A549 (cell line): ENCODE results near the gene SLC30A3. TPM values are rescaled to one million over a fixed set of nuclear protein-coding genes. Genes with fewer than 3 reads are reported as not detected.

Experiments used
- ATAC-seq, 2 experiments: fragments of 200-7000 bp in 1 of 2; fragments of >200 bp in 1 of 2; cut with Nextera tagmentation in 1 of 2; cut with Tn5 transposase in 1 of 2; 3 replicates each; pipeline versions ENCODE4 v1.8.0 to v1.9.1; 2018 to 2020; ENCODE audit warnings: mild to moderate bottlenecking in 1 of 2, moderate library complexity in 1 of 2
- CTCF ChIA-PET: fragments of 300-600 bp; sonication (Branson Sonifier 250); formaldehyde crosslinking; extraction: SDS; loops from one replicate; lab custom pipeline; 2021; ENCODE audit warnings: antibody characterized with exemption, inconsistent platforms; lab: Yijun Ruan, JAX
- POLR2A ChIA-PET: fragments of 350-600 bp; formaldehyde crosslinking; extraction: SDS; loops from one replicate; lab custom pipeline; 2021; ENCODE audit warnings: antibody characterized with exemption, inconsistent platforms; lab: Yijun Ruan, JAX
- DNase-seq, 2 experiments: peaks; one replicate each; pipeline versions ENCODE4 v3.0.0 to v3.0.0-alpha.2; 2011 to 2016; ENCODE audit warnings: low read depth in 1 of 2, low spot score in 1 of 2
- FAIRE-seq: peaks from 2 replicates; lab custom pipeline; 2011; peaks lifted over from hg19 to GRCh38; lab: Jason Lieb, UNC
- H3K27ac ChIP-seq, 2 experiments: fragments of >200 bp; sonication (Bioruptor Twin); formaldehyde crosslinking; 3 replicates each; pipeline ENCODE4 v1.5.1; 2016 to 2017
- H3K4me1 ChIP-seq: fragments of >200 bp; sonication (Bioruptor Twin); formaldehyde crosslinking; 3 replicates; pipeline ENCODE4 v1.6.1; 2016
- H3K4me2 ChIP-seq: fragments of >200 bp; sonication (Bioruptor Twin); formaldehyde crosslinking; 3 replicates; pipeline ENCODE4 v1.6.1; 2016
- H3K4me3 ChIP-seq: fragments of >200 bp; sonication (Bioruptor Twin); formaldehyde crosslinking; 3 replicates; pipeline ENCODE4 v1.5.1; 2016
- H3K9me3 ChIP-seq: fragments of >200 bp; sonication (Bioruptor Twin); formaldehyde crosslinking; 3 replicates; pipeline ENCODE4 v1.6.1; 2016
- CEBPB ChIP-seq, 2 experiments: fragments of >200 bp in 1 of 2; sonication (Bioruptor Twin) in 1 of 2; formaldehyde crosslinking in 1 of 2; IDR thresholded peaks; 2 replicates each; pipeline ENCODE4 v1.6.1; 2012 to 2016
- CHD2 ChIP-seq: fragments of 150-350 bp; IDR thresholded peaks from 2 replicates; pipeline ENCODE4 v1.6.1; 2014; ENCODE audit warnings: low read length; ENCODE audit not compliant: partially characterized antibody
- CHD4 ChIP-seq: fragments of 200-600 bp; sonication (generic); IDR thresholded peaks from 2 replicates; pipeline ENCODE4 v1.6.1; 2016; ENCODE audit warnings: antibody characterized with exemption, mild to moderate bottlenecking, borderline replicate concordance
- EHMT2 ChIP-seq: fragments of 200-600 bp; sonication (generic); IDR thresholded peaks from 2 replicates; pipeline ENCODE4 v1.6.1; 2016; ENCODE audit warnings: antibody characterized with exemption, low read depth, mild to moderate bottlenecking, moderate library complexity
- ESRRA ChIP-seq: fragments of 150-350 bp; IDR thresholded peaks from 2 replicates; pipeline ENCODE4 v1.6.1; 2014; ENCODE audit warnings: mild to moderate bottlenecking, low read length, borderline replicate concordance
- FOSB ChIP-seq: fragments of 250-450 bp; sonication (Bioruptor Pico); IDR thresholded peaks from 2 replicates; pipeline ENCODE4 v1.5.0; 2020; ENCODE audit warnings: mild to moderate bottlenecking, moderate library complexity
- FOXS1 ChIP-seq: fragments of 250-450 bp; sonication (Bioruptor Pico); IDR thresholded peaks from 2 replicates; pipeline ENCODE4 v1.5.0; 2020; ENCODE audit warnings: mild to moderate bottlenecking, moderate library complexity
- GATA3 ChIP-seq: IDR thresholded peaks from 2 replicates; pipeline ENCODE4 v1.6.1; 2012; ENCODE audit warnings: borderline replicate concordance
- HDAC2 ChIP-seq: fragments of 200-600 bp; sonication (generic); IDR thresholded peaks from 2 replicates; pipeline ENCODE4 v1.6.1; 2016
- HOXB5 ChIP-seq: fragments of 250-450 bp; sonication (Bioruptor Pico); IDR thresholded peaks from 2 replicates; pipeline ENCODE4 v1.5.0; 2020; ENCODE audit warnings: mild to moderate bottlenecking, moderate library complexity
- JUNB ChIP-seq: fragments of >200 bp; sonication (Bioruptor Twin); formaldehyde crosslinking; IDR thresholded peaks from 2 replicates; pipeline ENCODE4 v1.6.1; 2016
- KDM1A ChIP-seq: fragments of 200-600 bp; sonication (generic); IDR thresholded peaks from 2 replicates; pipeline ENCODE4 v1.6.1; 2016; ENCODE audit warnings: low read depth, mild to moderate bottlenecking
- MAZ ChIP-seq: fragments of 150-350 bp; IDR thresholded peaks from 2 replicates; pipeline ENCODE4 v1.6.1; 2014; ENCODE audit warnings: antibody characterized with exemption, low read depth, low read length, borderline replicate concordance
- MYC ChIP-seq: IDR thresholded peaks from 2 replicates; pipeline ENCODE4 v1.6.1; 2012; ENCODE audit warnings: mild to moderate bottlenecking, inconsistent platforms, low read length, improper control_type of control experiment, borderline replicate concordance
- NPAS2 ChIP-seq: fragments of 250-450 bp; sonication (Bioruptor Pico); IDR thresholded peaks from 2 replicates; pipeline ENCODE4 v1.8.0; 2022; ENCODE audit warnings: mild to moderate bottlenecking, moderate library complexity, borderline replicate concordance
- NR3C1 ChIP-seq: fragments of >200 bp; sonication (Bioruptor Twin); formaldehyde crosslinking; IDR thresholded peaks from 3 replicates; pipeline ENCODE4 v1.6.1; 2017
- RCOR1 ChIP-seq: fragments of 150-350 bp; IDR thresholded peaks from 2 replicates; pipeline ENCODE4 v1.6.1; 2014; ENCODE audit warnings: antibody characterized with exemption, low read length, low read depth
- RNF2 ChIP-seq: fragments of 200-600 bp; sonication (generic); IDR thresholded peaks from 2 replicates; pipeline ENCODE4 v1.6.1; 2016; ENCODE audit warnings: low read depth, mild to moderate bottlenecking, antibody characterized with exemption, moderate library complexity, borderline replicate concordance
- WGBS: methylation state at CpG from one replicate; pipeline ENCODE4 v1.1.6; 2017; ENCODE audit errors: missing lambda C conversion rate; 5-methylcytosine and 5-hydroxymethylcytosine counted together
- polyA plus RNA-seq, 4 experiments: library from polyadenylated mRNA; depleted of rRNA in 3 of 4; stranded (reverse); fragments of >200 nt; fragmentation: RNase III in 1 of 4; extraction: RNeasy Plus Mini Kit Qiagen cat#74134 plus additional on column Dnase treatment in 1 of 4; gene quantifications; 2 replicates in 3 of 4; 3 replicates in 1 of 4; pipeline ENCODE4 v1.2.3, GENCODE V29; 2011 to 2017
- TF ChIP-seq, protein P1 (sequence below): fragments of 200-600 bp; sonication (generic); IDR thresholded peaks from 2 replicates; pipeline ENCODE4 v1.6.1; 2016; ENCODE audit warnings: antibody characterized with exemption, mild to moderate bottlenecking, moderate library complexity
- TF ChIP-seq, protein P2 (sequence below): fragments of 450-650 bp; IDR thresholded peaks from 2 replicates; pipeline ENCODE4 v1.6.1; 2014; ENCODE audit warnings: antibody characterized with exemption
- TF ChIP-seq, protein P3 (sequence below): fragments of >200 bp; sonication (Bioruptor Twin); formaldehyde crosslinking; IDR thresholded peaks from 3 replicates; pipeline ENCODE4 v1.5.1; 2016
- TF ChIP-seq, protein P4 (sequence below): fragments of >200 bp; sonication (Bioruptor Twin); formaldehyde crosslinking; IDR thresholded peaks from 3 replicates; pipeline ENCODE4 v1.6.1; 2016

Gene SLC30A3
- polyA plus RNA-seq, 2 of the 4 experiments (the other 2 are of a cell fraction): 0.90 to 1.9 TPM

DNA sequence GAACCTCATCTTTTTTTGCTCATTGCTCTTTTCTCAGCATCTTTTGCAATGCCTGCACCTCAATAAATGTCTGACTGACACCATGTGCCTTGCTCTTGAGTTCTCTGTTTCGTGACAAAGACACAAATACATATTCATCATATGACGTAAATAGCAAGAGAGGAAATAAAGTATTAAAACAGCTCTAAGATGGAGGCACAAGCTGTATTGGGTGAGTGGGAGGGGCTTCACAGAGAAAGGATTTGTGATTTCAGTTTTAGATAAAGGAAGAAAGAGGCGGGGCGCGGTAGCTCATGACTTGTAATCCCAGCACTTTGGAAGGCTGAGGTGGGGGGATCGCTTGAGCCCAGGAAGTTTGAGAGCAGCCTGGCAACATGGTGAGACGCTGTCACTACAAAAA is 42.8 kb downstream of the SLC30A3 start:
- no peak overlapping the region for H3K27ac ChIP-seq
- DNase-seq: no peak
- ATAC-seq: no peak
- no peak overlapping the region for H3K4me3 ChIP-seq
- H3K9me3 ChIP-seq: no peaks in the 10 kb centered on the region
- CTCF ChIA-PET: interaction anchor here (0.9 to 3.2 kb wide), 4 partner anchors 29 to 121 kb away, joined by 3 to 12 read pairs (median 4); no protein-coding TSS in a partner anchor
- no peak overlapping the region for H3K4me2 ChIP-seq
- H3K4me1 ChIP-seq: peaks cover 17% of the 10 kb centered on the region
- FAIRE-seq: no peak
- POLR2A ChIA-PET: no interaction called here
- TF ChIP-seq GATA3 (no peak), FOSB (CRISPR knock-in tag) (no peak), MAZ (no peak), RCOR1 (no peak), RNF2 (no peak), MYC (no peak), FOXS1 (no peak), EHMT2 (no peak), CEBPB (IDR thresholded peaks at IDR 0.05) (no peak), CHD4 (no peak), HDAC2 (no peak), JUNB (no peak), HOXB5 (CRISPR knock-in tag) (no peak), ESRRA (no peak), NPAS2 (no peak)
- TF ChIP-seq, protein P1, sequence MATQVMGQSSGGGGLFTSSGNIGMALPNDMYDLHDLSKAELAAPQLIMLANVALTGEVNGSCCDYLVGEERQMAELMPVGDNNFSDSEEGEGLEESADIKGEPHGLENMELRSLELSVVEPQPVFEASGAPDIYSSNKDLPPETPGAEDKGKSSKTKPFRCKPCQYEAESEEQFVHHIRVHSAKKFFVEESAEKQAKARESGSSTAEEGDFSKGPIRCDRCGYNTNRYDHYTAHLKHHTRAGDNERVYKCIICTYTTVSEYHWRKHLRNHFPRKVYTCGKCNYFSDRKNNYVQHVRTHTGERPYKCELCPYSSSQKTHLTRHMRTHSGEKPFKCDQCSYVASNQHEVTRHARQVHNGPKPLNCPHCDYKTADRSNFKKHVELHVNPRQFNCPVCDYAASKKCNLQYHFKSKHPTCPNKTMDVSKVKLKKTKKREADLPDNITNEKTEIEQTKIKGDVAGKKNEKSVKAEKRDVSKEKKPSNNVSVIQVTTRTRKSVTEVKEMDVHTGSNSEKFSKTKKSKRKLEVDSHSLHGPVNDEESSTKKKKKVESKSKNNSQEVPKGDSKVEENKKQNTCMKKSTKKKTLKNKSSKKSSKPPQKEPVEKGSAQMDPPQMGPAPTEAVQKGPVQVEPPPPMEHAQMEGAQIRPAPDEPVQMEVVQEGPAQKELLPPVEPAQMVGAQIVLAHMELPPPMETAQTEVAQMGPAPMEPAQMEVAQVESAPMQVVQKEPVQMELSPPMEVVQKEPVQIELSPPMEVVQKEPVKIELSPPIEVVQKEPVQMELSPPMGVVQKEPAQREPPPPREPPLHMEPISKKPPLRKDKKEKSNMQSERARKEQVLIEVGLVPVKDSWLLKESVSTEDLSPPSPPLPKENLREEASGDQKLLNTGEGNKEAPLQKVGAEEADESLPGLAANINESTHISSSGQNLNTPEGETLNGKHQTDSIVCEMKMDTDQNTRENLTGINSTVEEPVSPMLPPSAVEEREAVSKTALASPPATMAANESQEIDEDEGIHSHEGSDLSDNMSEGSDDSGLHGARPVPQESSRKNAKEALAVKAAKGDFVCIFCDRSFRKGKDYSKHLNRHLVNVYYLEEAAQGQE: no peak
- TF ChIP-seq, protein P2, sequence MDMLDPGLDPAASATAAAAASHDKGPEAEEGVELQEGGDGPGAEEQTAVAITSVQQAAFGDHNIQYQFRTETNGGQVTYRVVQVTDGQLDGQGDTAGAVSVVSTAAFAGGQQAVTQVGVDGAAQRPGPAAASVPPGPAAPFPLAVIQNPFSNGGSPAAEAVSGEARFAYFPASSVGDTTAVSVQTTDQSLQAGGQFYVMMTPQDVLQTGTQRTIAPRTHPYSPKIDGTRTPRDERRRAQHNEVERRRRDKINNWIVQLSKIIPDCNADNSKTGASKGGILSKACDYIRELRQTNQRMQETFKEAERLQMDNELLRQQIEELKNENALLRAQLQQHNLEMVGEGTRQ: no peak
- TF ChIP-seq, protein P3, sequence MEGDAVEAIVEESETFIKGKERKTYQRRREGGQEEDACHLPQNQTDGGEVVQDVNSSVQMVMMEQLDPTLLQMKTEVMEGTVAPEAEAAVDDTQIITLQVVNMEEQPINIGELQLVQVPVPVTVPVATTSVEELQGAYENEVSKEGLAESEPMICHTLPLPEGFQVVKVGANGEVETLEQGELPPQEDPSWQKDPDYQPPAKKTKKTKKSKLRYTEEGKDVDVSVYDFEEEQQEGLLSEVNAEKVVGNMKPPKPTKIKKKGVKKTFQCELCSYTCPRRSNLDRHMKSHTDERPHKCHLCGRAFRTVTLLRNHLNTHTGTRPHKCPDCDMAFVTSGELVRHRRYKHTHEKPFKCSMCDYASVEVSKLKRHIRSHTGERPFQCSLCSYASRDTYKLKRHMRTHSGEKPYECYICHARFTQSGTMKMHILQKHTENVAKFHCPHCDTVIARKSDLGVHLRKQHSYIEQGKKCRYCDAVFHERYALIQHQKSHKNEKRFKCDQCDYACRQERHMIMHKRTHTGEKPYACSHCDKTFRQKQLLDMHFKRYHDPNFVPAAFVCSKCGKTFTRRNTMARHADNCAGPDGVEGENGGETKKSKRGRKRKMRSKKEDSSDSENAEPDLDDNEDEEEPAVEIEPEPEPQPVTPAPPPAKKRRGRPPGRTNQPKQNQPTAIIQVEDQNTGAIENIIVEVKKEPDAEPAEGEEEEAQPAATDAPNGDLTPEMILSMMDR: no peak
- 92% methylated on average over 7 of the region's 7 CpGs for WGBS

DNA sequence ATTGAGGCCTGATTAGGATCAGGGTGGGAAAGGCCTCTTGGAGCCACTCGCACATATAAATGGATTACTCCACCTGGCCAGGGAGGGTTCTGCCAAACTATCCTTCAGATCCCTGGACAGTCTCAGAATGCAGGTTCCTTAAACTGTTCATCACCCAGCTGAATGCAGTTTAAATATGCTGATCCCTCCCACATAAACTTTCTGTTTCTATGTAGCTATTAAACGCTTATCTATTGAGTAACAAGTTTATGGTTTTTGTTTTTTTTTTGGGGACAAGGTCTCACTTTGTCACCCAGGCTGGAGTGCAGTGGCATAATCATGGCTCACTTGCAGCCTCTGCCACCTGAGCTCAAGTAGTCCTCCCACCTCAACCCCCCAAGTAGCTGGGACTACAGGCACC is 43.8 kb downstream of the SLC30A3 start:
- H3K9me3 ChIP-seq: no peaks in the 10 kb centered on the region
- peak overlapping the region; percentile 88; the same call in 1 of the 3 replicates for H3K4me2 ChIP-seq
- DNase-seq: no peak
- ATAC-seq: no peak
- no peak overlapping the region for H3K4me3 ChIP-seq
- ChIA-PET CTCF (interaction anchor here (0.7 to 3.2 kb wide), 5 partner anchors 11 to 120 kb away, joined by 3 to 12 read pairs (median 5); no protein-coding TSS in a partner anchor), POLR2A (interaction anchor here (0.6 kb wide), 1 partner anchor 141 kb away, joined by 3 read pairs; no protein-coding TSS in a partner anchor)
- no peak overlapping the region for H3K27ac ChIP-seq
- FAIRE-seq: no peak
- WGBS: 94% methylated on average over 2 of the region's 2 CpGs
- H3K4me1 ChIP-seq: peaks cover 18% of the 10 kb centered on the region
- TF ChIP-seq CHD2: no peak
- TF ChIP-seq HDAC2: no peak
- no peak for TF ChIP-seq JUNB
- TF ChIP-seq, protein P4, sequence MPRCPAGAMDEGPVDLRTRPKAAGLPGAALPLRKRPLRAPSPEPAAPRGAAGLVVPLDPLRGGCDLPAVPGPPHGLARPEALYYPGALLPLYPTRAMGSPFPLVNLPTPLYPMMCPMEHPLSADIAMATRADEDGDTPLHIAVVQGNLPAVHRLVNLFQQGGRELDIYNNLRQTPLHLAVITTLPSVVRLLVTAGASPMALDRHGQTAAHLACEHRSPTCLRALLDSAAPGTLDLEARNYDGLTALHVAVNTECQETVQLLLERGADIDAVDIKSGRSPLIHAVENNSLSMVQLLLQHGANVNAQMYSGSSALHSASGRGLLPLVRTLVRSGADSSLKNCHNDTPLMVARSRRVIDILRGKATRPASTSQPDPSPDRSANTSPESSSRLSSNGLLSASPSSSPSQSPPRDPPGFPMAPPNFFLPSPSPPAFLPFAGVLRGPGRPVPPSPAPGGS: no peak
- TF ChIP-seq, protein P1: no peak
- TF ChIP-seq, protein P3: no peak
- TF ChIP-seq NR3C1: no peak
- TF ChIP-seq KDM1A: no peak
- TF ChIP-seq, protein P2: no peak
